GM21423 (cell line): Measurements from ENCODE around the gene LKAAEAR1.

Experiments used
- ATAC-seq: cut with Tn5 transposase; IDR thresholded peaks from one replicate; pipeline ENCODE4 v1.9.1; 2021; ENCODE audit warnings: mild to moderate bottlenecking, moderate library complexity; ENCODE audit not compliant: unreplicated experiment

Gene LKAAEAR1

GRCh38 chr20:64068386-64069208, 15.6 kb downstream of the LKAAEAR1 start:
- no peak for ATAC-seq

GRCh38 chr20:64067733-64068307, 16.4 kb downstream of the LKAAEAR1 start:
- ATAC-seq: no peak

- no peak for ATAC-seq
Observed at GRCh38 chr20:64067005-64067632, 17.1 kb downstream of the LKAAEAR1 start.

- ATAC-seq: peak; percentile 51
Observed at GRCh38 chr20:64065974-64066343, 18.2 kb downstream of the LKAAEAR1 start.

- no peak for ATAC-seq
Observed at GRCh38 chr20:64065062-64065973, 18.9 kb downstream of the LKAAEAR1 start.

GRCh38 chr20:64064145-64064698, 20.0 kb downstream of the LKAAEAR1 start:
- no peak for ATAC-seq

GRCh38 chr20:64063389-64064144, 20.6 kb downstream of the LKAAEAR1 start:
- ATAC-seq: no peak

- peak; percentile 64 for ATAC-seq
Observed at GRCh38 chr20:64062596-64063388, 21.4 kb downstream of the LKAAEAR1 start, which contains the start of gene TCEA2. Gene TCEA2, plus strand, starts transcription at chr20:64063198. Its CDS starts 115 bp downstream, at chr20:64063313.

- ATAC-seq: no peak
Observed at GRCh38 chr20:64062276-64062595, 22.0 kb downstream of the LKAAEAR1 start.

- ATAC-seq: no peak
Observed at GRCh38 chr20:64058536-64058935, 25.7 kb downstream of the LKAAEAR1 start.

GRCh38 chr20:64057628-64058498, 26.3 kb downstream of the LKAAEAR1 start:
- ATAC-seq: peak; percentile 40

GRCh38 chr20:64056889-64057627, 27.1 kb downstream of the LKAAEAR1 start:
- peak; percentile 8 for ATAC-seq

GRCh38 chr20:64056639-64056888, 27.6 kb downstream of the LKAAEAR1 start:
- no peak for ATAC-seq

- ATAC-seq: no peak
Observed at GRCh38 chr20:64055893-64056638, 28.1 kb downstream of the LKAAEAR1 start.

- ATAC-seq: no peak
Observed at GRCh38 chr20:64055396-64055892, 28.8 kb downstream of the LKAAEAR1 start.

GRCh38 chr20:64053841-64054661, 30.1 kb downstream of the LKAAEAR1 start:
- ATAC-seq: no peak
